ENCODE measurements around the gene CMSS1.

The CMSS1 gene

DNA sequence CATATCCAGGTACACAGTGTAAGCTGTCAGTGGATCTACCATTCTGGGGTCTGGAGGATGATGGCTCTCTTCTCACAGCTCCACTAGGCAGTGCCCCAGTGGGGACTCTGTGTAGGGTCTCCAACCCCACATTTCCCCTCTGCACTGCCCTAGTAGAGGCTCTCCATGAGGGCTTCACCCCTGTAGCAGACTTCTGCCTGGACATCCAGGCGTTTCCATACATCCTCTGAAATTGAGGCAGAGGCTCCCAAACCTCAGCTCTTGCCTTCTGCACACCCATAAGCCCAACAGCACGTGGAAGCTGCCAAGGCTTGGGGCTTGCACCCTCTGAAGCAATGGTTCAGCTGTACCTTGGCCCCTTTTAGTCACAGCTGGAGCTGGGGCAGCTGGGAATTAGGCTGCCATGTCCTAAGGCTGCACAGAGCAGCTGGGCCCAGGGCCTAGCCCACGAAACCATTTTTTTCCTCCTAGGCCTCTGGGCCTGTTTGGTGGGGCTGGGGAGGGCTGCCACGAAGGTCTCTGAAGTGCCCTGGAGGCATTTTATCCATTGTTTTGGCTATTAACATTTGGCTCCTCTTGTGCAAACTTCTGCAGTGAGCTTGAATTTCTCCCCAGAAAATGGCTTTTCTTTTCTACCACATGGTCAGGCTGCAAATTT lies 362.2 kb downstream of the CMSS1 start:
- no peak for DNase-seq (ENCODE audit: low spot score)

DNA sequence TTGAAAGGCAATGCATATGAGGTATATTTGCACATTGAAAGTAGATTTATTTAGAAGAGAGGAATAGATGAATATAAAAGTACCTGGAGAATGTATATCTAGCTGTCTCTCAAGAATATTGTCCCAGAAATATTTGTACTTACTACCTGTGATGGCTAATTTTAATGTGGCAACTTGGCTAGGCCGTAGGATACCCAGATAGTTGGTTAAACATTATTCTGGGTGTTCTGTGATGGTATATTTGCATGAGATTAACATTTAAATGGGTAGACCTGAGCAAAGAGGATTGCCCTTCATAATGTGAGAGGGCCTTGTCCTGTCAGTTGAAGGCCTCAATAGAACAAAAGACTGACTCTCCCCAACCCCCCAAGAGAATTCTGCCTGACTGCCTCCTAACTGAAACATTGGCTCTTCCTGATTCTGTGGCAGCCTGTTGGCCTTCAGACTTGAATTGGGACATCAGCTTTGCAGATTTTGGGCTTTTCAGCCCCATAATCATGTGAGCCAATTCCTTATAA lies 366.0 kb downstream of the CMSS1 start:
- no peak for DNase-seq (ENCODE audit: low spot score)

DNA sequence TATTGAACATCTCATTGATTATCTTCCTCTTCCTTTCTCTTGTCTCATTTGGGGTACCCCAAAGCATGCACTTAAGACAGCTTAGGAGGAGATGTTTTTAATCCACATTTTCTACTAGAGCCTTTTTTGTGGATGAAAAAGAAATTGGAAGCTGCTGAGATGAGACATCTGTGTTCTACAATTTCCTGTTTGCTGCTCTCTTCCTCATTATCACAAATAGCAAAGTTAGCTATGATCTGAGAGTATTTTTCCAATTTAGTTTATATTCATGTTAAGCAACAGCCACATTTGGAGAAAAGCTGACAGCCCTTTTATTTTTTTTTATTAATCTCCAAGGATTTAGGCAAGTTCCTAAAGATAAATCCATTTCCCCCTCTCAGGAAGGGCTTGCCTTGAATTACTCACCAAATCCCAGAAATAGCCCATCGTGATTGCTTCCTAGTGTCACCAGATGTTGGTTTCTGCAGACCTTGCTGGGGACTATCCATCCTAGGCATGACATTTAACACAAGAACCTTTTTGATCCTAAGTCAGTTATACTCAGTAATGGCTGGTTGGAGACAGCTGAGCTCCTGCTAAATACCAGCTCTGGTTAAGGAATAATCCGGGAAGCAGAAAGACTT lies 367.4 kb downstream of the CMSS1 start:
- no peak for DNase-seq (ENCODE audit: low spot score)

DNA sequence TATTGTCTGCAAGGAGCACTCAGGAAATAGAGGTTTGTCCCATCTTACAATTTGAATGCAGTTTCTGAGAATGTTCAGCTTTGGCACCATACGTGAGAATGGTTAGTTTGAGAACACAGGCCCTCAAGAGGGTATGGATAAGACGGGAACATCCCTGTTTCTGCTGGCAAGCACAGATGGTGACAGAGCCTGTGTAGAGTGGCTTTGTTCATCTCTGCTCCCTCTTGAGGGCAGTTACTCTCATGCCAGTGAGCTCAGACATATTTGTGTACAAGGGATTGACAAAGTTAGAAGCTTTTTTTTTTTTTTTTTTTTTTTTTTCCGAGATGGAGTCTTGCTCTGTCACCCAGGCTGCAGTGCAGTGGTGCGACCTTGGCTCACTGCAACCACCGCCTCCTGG lies 368.2 kb downstream of the CMSS1 start:
- DNase-seq (ENCODE audit: low spot score): no peak

DNA sequence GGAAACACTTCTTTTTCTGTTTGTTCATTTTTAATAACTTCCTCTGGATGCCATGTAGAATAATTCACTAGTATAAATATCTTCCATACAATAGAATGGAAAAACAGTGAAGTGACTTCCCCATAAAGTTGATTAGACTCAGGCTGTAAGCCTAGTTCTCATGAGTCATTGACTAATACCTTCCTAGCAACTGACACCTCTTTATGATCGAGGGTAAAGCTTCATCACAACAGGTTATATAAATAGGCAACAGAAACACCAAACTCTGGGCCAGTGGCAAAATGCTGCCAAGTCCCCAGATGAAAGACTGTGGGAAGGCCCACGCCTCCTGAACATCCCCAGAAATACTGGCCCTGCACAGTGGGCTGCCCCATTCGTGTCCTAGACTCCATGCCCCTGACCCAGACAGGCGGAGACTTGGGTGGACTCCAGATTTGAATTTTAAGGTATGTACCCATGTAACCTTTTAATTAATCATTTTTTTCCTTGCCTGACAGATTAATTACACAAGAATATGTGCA lies 371.8 kb downstream of the CMSS1 start:
- DNase-seq (ENCODE audit: low spot score): no peak

DNA sequence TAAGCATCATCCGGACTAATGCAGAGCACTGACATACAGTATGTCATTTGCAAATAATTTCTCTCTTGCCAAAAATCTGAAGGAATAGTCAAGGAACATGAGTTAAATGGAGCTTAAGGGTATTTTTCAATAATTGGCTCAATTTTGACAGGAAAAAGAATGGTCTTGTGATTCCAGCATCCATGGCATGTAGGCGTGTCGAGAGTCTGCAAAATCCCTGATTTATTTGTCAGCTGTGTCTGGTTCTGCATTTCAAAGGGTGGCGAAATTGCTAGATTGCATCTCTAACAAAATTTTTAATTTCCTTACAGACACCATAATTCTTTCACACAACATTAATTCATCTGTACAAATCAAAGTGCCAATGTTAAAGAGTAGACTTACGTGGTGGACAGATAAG lies 377.7 kb downstream of the CMSS1 start:
- DNase-seq (ENCODE audit: low spot score): no peak

DNA sequence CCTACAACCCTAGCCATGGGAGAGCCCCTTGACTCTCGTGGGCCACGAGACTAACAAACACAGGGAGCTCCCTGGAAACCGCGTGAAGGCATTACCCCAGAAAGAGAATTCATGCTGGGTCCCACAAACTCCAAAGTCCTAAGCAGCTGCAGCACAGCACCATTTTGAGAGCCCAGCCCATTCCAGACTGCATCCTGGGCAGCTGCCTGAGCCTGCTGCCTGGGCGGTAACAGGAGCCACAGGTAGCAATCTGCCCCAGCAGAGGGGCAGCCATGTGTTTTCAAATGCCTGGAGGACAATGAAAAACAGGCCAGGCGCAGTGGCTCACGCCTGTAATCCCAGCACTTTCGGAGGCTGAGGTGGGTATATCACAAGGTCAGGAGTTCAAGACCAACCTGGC lies 380.2 kb downstream of the CMSS1 start:
- DNase-seq (ENCODE audit: low spot score): no peak

DNA sequence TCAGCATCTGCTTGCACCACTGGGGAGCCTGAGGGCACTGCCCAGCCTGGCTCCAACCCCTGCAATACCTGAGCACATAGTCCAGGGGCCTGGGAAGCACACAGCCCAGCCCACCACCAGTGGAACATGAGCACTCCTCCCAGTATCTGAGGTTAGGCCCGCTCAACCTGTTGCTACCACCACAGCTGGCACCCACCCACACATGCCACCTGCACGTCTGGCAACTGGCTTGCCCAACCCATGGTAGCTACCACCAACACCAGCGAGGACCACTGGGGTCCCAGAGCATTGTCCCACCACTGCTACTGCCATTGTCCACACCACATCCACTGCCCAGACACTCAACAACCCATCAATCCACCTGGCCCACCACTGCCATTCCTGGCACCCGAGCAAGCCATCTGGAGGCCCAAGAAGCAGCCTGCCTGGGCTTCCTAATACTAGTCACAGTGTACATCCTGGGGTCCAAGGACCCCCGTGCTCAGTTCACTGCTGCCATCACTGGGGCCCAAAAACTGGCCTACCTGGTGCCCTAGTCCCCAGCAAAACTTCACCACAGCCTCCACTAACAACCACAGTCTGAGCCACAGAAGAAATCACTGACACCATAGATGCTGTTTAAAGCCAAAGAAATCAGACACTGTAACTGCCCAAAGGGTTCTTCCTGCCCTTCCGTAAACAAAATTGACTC lies 381.1 kb downstream of the CMSS1 start:
- no peak for DNase-seq (ENCODE audit: low spot score)

DNA sequence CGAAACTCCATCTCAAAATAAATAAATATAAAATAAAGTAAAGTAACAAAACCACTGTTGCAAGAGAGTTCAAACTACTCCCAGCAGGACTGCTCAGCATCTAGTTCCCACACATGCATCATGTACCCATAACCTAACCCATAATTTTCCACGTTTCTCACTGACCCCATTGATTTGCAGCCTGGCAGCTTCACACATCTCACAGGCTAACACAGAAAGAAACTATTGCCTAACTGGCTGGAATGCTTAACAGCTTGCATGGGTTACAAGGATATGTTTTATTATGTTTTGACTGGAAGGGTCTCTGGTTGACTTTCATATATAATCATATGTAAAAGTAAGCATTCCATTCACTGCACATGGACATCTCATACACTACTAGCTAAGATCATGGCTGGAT lies 387.5 kb downstream of the CMSS1 start:
- DNase-seq (ENCODE audit: low spot score): no peak

DNA sequence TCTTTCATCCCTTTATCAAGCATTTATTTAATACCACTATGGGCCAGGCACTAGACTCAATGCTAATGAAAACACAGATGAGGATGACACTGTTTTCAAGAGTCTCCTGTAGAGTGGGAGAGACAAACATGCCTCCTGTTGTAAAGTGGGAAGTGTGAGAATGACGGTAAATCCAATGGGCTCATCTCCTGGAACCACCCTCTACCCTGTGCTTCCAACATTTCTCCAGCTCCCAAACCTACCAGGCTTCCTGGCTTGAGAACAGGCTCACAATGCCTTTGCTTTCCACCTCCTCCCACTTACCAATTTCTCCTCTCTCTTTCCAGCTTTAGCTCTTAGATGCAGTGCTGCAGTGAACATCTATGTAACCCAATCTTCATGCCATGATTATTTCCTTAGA lies 389.0 kb downstream of the CMSS1 start:
- no peak for DNase-seq (ENCODE audit: low spot score)

DNA sequence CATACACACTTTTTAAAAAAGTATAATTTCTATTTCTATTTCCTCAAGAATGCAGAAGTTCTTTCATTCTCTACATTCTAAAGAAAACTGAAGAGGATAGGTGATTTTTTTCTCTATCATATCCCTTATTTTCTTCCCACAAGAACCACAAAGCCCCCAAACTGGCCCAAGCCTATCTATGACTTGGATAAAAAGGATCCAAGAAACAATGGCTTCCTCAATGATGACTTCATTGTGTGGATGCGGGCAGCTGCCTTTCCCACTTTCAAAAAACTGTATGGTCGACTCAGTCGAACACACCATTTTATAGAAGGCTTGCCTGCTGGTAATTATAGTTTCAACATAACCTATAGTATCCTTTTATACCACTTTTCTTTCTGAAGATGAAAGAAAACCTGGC lies 390.2 kb downstream of the CMSS1 start:
- no peak for DNase-seq (ENCODE audit: low spot score)

DNA sequence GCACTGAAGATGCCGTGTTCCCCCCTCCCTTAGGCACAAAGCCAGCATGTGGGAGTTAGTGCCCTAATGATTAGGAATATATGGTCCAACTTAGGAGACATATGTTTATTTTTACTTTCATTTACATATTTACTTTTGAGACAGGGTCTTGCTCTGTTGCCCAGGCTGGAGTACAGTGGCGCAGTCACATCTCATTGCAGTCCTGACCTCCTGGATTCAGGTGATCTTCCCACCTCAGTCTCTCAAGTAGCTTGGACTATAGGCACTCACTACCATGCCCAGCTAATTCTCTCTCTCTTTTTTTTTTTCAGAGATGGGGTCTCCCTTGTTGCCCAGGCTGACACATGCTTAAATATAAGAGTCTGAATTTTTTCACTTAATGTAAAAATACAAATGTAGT lies 391.5 kb downstream of the CMSS1 start:
- no peak for DNase-seq (ENCODE audit: low spot score)

DNA sequence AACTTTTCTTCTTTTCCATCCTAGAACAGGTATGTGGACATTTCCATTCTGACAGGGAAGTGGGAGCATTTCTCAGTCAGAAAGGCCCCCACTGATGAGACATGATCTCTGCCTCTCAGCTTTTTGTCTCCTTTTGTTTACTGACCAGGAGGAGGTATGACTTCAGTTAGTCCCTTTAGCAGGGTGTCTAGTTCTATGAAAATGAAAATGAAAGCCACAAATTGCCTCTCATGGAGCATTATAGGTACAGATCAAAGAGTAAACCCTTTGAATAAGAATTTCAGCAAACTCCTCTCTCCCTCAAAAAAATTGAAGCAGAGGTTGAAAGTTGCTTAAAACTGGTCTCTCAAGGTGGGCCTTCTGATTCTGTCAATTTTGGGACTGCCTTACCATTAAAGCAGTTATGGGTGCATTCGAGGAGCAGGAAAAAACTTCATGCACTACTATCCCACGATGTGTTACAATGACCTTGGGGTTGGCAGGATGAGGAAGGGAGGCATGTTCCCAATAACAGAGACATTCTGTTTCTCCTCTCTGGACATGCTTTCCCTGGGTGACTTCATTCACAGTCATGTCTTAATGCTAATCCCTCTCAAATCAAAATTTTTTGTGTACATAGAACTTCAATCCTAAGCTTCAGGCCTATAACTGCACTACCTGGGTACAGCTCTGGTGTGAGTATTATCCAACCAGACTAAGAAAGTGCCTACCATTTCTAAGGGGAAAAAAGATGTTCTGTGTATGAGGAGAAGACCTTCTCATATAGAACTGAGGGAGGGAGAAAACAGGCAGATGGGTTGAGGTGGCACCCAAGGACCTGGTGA lies 392.5 kb downstream of the CMSS1 start:
- DNase-seq (ENCODE audit: low spot score): no peak

DNA sequence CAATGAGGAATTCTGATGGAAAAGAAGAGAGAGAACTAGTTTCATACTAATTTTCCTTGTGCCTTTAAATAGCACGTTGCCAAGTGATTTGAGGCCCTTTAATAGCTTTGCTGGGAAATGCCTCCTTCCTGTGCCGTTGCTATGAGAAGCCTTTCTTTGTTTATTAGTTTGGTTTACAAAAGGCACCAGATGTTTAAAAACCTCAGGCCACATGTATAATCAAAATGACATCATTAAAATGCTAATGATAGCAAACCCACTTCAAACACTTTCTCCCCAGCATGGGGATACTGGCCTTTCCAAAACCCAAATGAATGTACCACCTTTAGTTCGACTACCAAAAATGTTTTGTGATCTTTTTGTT lies 393.1 kb downstream of the CMSS1 start:
- DNase-seq (ENCODE audit: low spot score): no peak

DNA sequence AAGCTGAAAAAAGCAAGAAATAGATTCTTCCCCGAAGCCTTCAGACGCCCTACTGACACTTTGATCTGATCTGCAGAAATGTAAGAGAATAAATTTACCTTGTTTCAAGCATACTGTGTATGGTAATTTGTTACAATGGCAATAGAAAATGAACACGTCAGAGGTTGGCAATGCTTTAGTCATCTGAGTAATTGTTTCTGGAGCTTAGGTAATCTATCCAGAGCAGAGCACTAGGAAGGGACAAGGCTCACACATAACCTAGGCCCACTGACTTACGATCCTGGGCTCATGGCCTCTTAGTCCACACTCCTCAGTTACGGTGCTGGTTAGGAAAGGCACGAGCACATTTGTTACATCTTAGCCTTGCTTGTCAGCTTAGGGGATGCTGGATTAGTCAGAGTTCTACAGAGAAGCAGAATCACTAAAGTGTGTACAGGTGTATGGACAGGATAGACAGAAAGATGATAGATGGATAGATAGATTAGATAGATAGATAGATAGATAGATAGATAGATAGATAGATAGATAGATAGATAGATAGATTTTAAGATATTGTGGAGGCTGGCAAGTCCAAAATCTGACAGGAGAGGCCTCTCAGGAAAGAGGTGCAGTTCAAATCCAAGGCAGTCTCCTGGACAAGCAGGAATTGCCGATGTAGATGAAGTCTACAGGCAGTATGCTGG lies 396.4 kb downstream of the CMSS1 start:
- DNase-seq (ENCODE audit: low spot score): no peak

DNA sequence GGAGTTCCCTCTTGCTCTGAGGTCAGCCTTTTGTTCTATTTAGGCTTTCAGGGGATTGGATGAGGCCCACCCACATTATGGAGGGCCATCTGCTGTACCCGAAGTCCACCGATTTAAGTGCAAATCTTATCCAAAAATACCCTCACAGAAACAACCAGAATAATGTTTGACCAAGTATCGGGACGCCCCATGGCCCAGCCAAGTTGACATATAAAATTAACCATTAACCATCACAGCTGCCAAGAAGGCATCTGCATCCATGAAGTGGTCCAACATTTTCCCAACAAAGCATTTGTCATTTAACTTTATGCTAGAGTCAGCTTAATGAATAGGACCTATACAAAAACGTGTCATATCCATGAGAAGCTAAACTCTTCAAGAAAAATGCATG lies 396.9 kb downstream of the CMSS1 start:
- DNase-seq (ENCODE audit: low spot score): no peak

DNA sequence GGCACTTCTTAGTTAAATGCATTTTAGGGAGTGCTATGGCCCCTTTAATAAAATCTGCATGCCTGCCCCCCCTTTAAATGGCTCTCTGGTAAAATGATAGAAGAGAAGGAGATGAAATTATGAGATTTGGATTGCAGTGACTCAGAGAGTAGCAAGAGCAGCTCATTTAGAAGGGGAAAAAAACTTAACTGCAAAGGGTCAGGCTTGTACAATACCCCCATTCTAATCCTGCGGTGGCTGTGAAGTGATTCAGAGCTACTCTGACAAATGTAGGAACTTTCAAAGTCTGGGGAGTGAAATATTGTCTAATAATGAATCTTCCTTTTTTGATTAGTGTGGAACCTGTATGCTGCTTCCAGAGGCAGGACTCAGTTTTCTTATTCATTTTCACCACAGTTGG lies 399.1 kb downstream of the CMSS1 start:
- no peak for DNase-seq (ENCODE audit: low spot score)

DNA sequence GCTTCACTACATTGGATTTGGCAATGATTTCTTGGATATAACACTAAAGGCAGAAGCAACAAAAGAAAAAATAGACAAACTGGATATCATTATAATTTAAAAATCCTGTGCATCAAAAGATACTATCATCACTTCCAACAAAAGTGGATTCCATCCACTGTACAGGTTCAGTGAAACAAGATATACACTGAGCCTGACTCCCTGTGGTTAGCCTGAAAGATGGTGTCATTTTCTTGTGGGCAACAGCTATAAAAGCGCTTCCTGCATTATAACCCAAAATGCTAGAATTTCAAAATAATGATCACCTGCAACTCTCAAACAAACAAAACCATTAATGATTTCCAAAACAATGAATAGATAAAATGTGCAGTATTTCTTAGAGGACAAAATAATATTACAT lies 403.5 kb downstream of the CMSS1 start:
- no peak for DNase-seq (ENCODE audit: low spot score)

DNA sequence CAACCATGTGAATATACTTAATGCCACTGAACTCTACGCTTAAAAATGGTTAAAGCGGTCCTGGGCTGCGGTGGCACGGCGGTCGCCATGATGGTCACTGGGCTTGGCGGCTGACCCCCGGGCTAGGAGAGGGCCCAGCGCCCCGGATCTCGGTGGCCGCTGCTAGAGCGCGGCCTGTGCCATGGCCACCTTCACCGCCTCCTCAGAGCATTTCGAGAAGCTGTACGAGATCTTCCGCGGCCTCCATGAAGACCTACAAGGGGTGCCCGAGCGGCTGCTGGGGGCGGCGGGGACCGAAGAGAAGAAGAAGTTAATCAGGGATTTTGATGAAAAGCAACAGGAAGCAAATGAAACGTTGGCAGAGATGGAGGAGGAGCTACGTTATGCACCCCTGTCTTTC lies 407.5 kb downstream of the CMSS1 start:
- no peak for DNase-seq (ENCODE audit: low spot score)

DNA sequence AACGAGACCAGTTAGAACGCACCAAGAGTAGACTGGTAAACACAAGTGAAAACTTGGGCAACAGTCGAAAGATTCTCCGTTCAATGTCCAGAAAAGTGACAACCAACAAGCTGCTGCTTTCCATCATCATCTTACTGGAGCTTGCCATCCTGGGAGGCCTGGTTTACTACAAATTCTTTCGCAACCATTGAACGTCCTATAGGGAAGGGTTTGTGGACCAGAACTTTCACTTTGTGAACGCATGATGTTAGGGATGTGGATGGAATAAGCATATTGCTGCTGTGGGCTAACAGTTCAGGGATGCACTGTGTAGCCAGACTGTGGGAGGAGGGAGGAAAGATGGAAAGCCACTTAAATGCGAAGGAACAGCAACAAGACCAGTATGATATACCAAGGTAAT lies 408.2 kb downstream of the CMSS1 start:
- no peak for DNase-seq (ENCODE audit: low spot score)

DNA sequence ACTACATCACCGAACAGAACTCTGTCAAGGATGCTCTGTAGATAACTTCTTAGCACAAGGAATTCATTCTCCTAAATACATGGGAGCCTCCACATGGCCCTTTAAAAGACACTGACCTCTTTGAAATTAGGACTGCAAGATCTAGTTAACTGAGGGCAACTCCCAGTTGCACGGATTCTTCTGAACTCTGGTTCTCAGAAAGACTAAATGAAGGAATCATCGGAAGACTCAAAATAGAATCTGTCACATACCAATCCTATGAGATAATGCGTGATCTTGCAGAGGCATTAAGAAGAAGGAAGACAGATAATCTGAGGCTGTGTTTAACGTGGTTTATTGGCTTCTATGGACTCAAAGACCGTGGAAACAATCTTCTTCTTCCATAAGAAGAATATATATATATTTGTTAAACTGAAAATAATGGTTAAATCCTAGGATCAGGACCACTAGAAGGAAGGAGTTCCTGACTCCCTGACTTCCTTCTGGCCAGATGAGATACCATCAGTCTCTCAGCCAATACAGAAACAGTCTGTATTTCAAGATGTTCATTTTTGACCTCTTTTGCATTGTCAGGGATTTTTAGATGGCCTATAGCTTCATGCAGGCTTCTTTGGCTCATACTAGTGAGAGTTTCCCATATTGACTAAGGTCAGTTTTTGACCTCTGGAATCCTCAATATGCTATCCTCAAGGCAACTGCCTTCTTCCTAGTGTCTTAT lies 409.2 kb downstream of the CMSS1 start:
- no peak for DNase-seq (ENCODE audit: low spot score)
